H1 (cell line): ENCODE results near the gene TUBAL3. TPM values are rescaled to one million over a fixed set of nuclear protein-coding genes. Genes with fewer than 3 reads are reported as not detected.

Experiments used
- CTCF ChIA-PET: fragments of 300-600 bp; sonication (Branson Sonifier 250); formaldehyde crosslinking; loops from one replicate; lab custom pipeline; 2021; ENCODE audit not compliant: partially characterized antibody; lab: Charles Lee
- POLR2A ChIA-PET: fragments of 300-600 bp; sonication (Branson Sonifier 250); formaldehyde crosslinking; loops from one replicate; lab custom pipeline; 2021; ENCODE audit warnings: inconsistent platforms; ENCODE audit not compliant: partially characterized antibody; lab: Charles Lee
- DNase-seq, 2 experiments: peaks; one replicate each; pipeline versions ENCODE4 v3.0.0 to v3.0.0-alpha.2; 2010 to 2022; ENCODE audit warnings: low spot score in 2 of 2, low read depth in 1 of 2, mixed read lengths in 1 of 2
- FAIRE-seq: peaks from 2 replicates; lab custom pipeline; 2011; peaks lifted over from hg19 to GRCh38; lab: Jason Lieb, UNC
- H2AFZ ChIP-seq: 2 replicates; pipeline ENCODE4 v1.8.1; 2012; ENCODE audit warnings: low read length, inconsistent platforms
- H2AK5ac ChIP-seq: 2 replicates; pipeline ENCODE4 v1.6.1; 2013; ENCODE audit warnings: low read depth, low read length
- H2BK120ac ChIP-seq: replicated peaks from 2 replicates; pipeline ENCODE3; 2013; ENCODE audit warnings: low read depth, low read length, inconsistent platforms
- H2BK12ac ChIP-seq: 2 replicates; pipeline ENCODE4 v1.6.1; 2013; ENCODE audit warnings: low read depth, low read length
- H2BK15ac ChIP-seq: 2 replicates; pipeline ENCODE4 v1.6.1; 2013; ENCODE audit warnings: low read length
- H2BK20ac ChIP-seq: 2 replicates; pipeline ENCODE4 v1.6.1; 2013; ENCODE audit warnings: low read length
- H2BK5ac ChIP-seq: 2 replicates; pipeline ENCODE4 v1.6.1; 2013; ENCODE audit warnings: low read depth, low read length
- H3K14ac ChIP-seq: 2 replicates; pipeline ENCODE4 v1.6.1; 2013; ENCODE audit warnings: inconsistent platforms; ENCODE audit not compliant: insufficient read length
- H3K18ac ChIP-seq: 2 replicates; pipeline ENCODE4 v1.6.1; 2013; ENCODE audit warnings: low read length; ENCODE audit errors: extremely low read depth
- H3K23ac ChIP-seq: 2 replicates; pipeline ENCODE4 v1.6.1; 2013; ENCODE audit warnings: inconsistent platforms; ENCODE audit not compliant: insufficient read length
- H3K23me2 ChIP-seq: 2 replicates; pipeline ENCODE4 v1.6.1; 2013; ENCODE audit warnings: low read depth, low read length
- H3K27ac ChIP-seq: 2 replicates; pipeline ENCODE4 v1.6.1; 2011; ENCODE audit warnings: low read depth, low read length, inconsistent platforms
- H3K27me3 ChIP-seq, 4 experiments: replicated peaks in 1 of 4; 1 replicate in 1 of 4; 2 replicates in 3 of 4; pipeline versions ENCODE4 v1.6.1 to v1.8.1; 2011 to 2013; ENCODE audit warnings: low read length in 3 of 4, mild to moderate bottlenecking in 3 of 4, inconsistent platforms in 2 of 4, mixed read lengths in 2 of 4, moderate library complexity in 1 of 4; ENCODE audit not compliant: control insufficient read depth in 3 of 4, insufficient read depth in 3 of 4; ENCODE audit errors: extremely low read depth in 1 of 4
- H3K36me3 ChIP-seq, 4 experiments: 2 replicates each; pipeline versions ENCODE4 v1.6.1 to v1.8.1; 2011 to 2013; ENCODE audit warnings: mild to moderate bottlenecking in 4 of 4, low read length in 3 of 4, moderate library complexity in 2 of 4, control low read depth in 1 of 4, inconsistent platforms in 1 of 4; ENCODE audit not compliant: insufficient read depth in 4 of 4, control insufficient read depth in 2 of 4
- H3K4ac ChIP-seq: replicated peaks from 2 replicates; pipeline ENCODE3; 2013; ENCODE audit warnings: low read length, low read depth, mixed read lengths, inconsistent platforms; ENCODE audit not compliant: insufficient read length
- H3K4me1 ChIP-seq, 4 experiments: replicated peaks in 1 of 4; 1 replicate in 1 of 4; 2 replicates in 3 of 4; pipeline versions ENCODE4 v1.6.1 to v1.8.1; 2011 to 2013; ENCODE audit warnings: low read length in 3 of 4, inconsistent platforms in 2 of 4, mixed read lengths in 1 of 4; ENCODE audit not compliant: insufficient read depth in 4 of 4, control insufficient read depth in 3 of 4
- H3K4me2 ChIP-seq, 2 experiments: 2 replicates each; pipeline versions ENCODE4 v1.6.1 to v1.8.1; 2011 to 2013; ENCODE audit warnings: low read depth in 2 of 2, low read length in 2 of 2, control low read depth in 1 of 2, inconsistent platforms in 1 of 2, mild to moderate bottlenecking in 1 of 2; ENCODE audit not compliant: insufficient read depth in 1 of 2
- H3K4me3 ChIP-seq, 4 experiments: fragments of 200-600, 300-600 bp in 1 of 4; sonication (generic), shearing (Covaris generic), sonication (Bioruptor Twin) in 1 of 4; 2 replicates each; pipeline versions ENCODE4 v1.5.1 to v1.8.1; 2011 to 2016; ENCODE audit warnings: low read length in 4 of 4, low read depth in 3 of 4, control low read depth in 2 of 4, inconsistent platforms in 2 of 4, mild to moderate bottlenecking in 2 of 4, mixed read lengths in 1 of 4, moderate library complexity in 1 of 4; ENCODE audit not compliant: insufficient read depth in 2 of 4; ENCODE audit errors: extremely low read depth in 1 of 4
- H3K56ac ChIP-seq: replicated peaks from 2 replicates; pipeline ENCODE3; 2013; ENCODE audit warnings: low read depth, mild to moderate bottlenecking, mixed read lengths, low read length, inconsistent platforms; ENCODE audit not compliant: insufficient read length
- H3K79me1 ChIP-seq: 2 replicates; pipeline ENCODE4 v1.6.1; 2013; ENCODE audit warnings: low read depth, low read length, control low read depth
- H3K79me2 ChIP-seq, 2 experiments: 2 replicates each; pipeline versions ENCODE4 v1.6.1 to v1.8.1; 2012 to 2013; ENCODE audit warnings: low read length in 2 of 2, mild to moderate bottlenecking in 2 of 2, inconsistent platforms in 1 of 2; ENCODE audit not compliant: insufficient read depth in 2 of 2, control insufficient read depth in 1 of 2
- H3K9ac ChIP-seq, 4 experiments: replicated peaks in 1 of 4; 1 replicate in 1 of 4; 2 replicates in 3 of 4; pipeline versions ENCODE4 v1.6.1 to v1.8.1; 2011 to 2013; ENCODE audit warnings: low read depth in 3 of 4, low read length in 3 of 4, control low read depth in 2 of 4, mild to moderate bottlenecking in 2 of 4, moderate library complexity in 2 of 4, inconsistent platforms in 1 of 4; ENCODE audit errors: extremely low read depth in 1 of 4
- H3K9me3 ChIP-seq, 2 experiments: 2 replicates each; pipeline versions ENCODE4 v1.6.1 to v1.8.1; 2012 to 2013; ENCODE audit warnings: mild to moderate bottlenecking in 2 of 2, moderate library complexity in 2 of 2, control low read depth in 1 of 2, inconsistent platforms in 1 of 2, low read depth in 1 of 2, low read length in 1 of 2, mixed read lengths in 1 of 2; ENCODE audit not compliant: insufficient read depth in 2 of 2
- H4K20me1 ChIP-seq, 2 experiments: replicated peaks in 1 of 2; 2 replicates each; pipeline versions ENCODE3 to v1.8.1; 2011 to 2013; ENCODE audit warnings: inconsistent platforms in 2 of 2, low read length in 2 of 2, mild to moderate bottlenecking in 1 of 2; ENCODE audit not compliant: insufficient read depth in 2 of 2, control insufficient read depth in 1 of 2
- H4K5ac ChIP-seq: 2 replicates; pipeline ENCODE4 v1.6.1; 2013; ENCODE audit warnings: low read length, low read depth, mixed read lengths, inconsistent platforms; ENCODE audit not compliant: insufficient read length
- H4K8ac ChIP-seq: 2 replicates; pipeline ENCODE4 v1.8.0; 2013; ENCODE audit warnings: mild to moderate bottlenecking, moderate library complexity, low read length, inconsistent platforms; ENCODE audit not compliant: insufficient read depth; ENCODE audit errors: extremely low read depth
- H4K91ac ChIP-seq: replicated peaks from 2 replicates; pipeline ENCODE3; 2013; ENCODE audit warnings: low read length, mixed read lengths, inconsistent platforms; ENCODE audit not compliant: insufficient read length
- ATF3 ChIP-seq: IDR thresholded peaks from 2 replicates; pipeline ENCODE4 v1.6.1; 2011; ENCODE audit warnings: low read depth, mild to moderate bottlenecking, low read length; ENCODE audit not compliant: insufficient read depth
- CBX5 ChIP-seq: fragments of 300-800, 300-1000 bp; sonication (generic); IDR thresholded peaks from 2 replicates; pipeline ENCODE4 v1.7.1; 2016; ENCODE audit warnings: antibody characterized with exemption, low read length, low read depth
- E2F6 ChIP-seq: IDR thresholded peaks from 2 replicates; pipeline ENCODE4 v1.6.1; 2012; ENCODE audit warnings: inconsistent platforms
- GABPA ChIP-seq: IDR thresholded peaks from 2 replicates; pipeline ENCODE4 v1.6.1; 2011; ENCODE audit warnings: mild to moderate bottlenecking, low read length, moderate library complexity, borderline replicate concordance; ENCODE audit not compliant: insufficient read depth
- HDAC2 ChIP-seq, 2 experiments: fragments of 300-600 bp in 1 of 2; sonication (generic) in 1 of 2; IDR thresholded peaks; 2 replicates each; pipeline ENCODE4 v1.6.1; 2011 to 2012; ENCODE audit warnings: low read depth in 2 of 2, low read length in 2 of 2, mild to moderate bottlenecking in 2 of 2, moderate library complexity in 2 of 2, borderline replicate concordance in 1 of 2, inconsistent platforms in 1 of 2
- HDAC6 ChIP-seq: IDR thresholded peaks from one replicate; pipeline ENCODE4 v1.7.1; 2012; ENCODE audit warnings: low read depth, mild to moderate bottlenecking, inconsistent platforms, low read length, moderate library complexity
- KDM5A ChIP-seq: fragments of 200-600 bp; IDR thresholded peaks from 2 replicates; pipeline ENCODE4 v1.7.1; 2012; ENCODE audit warnings: mild to moderate bottlenecking, low read length, inconsistent platforms, mixed read lengths
- RFX5 ChIP-seq: IDR thresholded peaks from 2 replicates; pipeline ENCODE4 v1.6.1; 2011; ENCODE audit warnings: low read depth, low read length, improper control_type of control experiment, borderline replicate concordance
- TAF1 ChIP-seq: IDR thresholded peaks from 2 replicates; pipeline ENCODE4 v1.6.1; 2011; ENCODE audit warnings: mild to moderate bottlenecking, low read depth, low read length
- WGBS, 2 experiments: shearing (Covaris generic) in 1 of 2; methylation state at CpG; one replicate each; pipeline versions ENCODE4 v1.1.6 to v1.1.7; 2013 to 2015; ENCODE audit warnings: low lambda C conversion rate in 2 of 2, mixed read lengths in 2 of 2, inconsistent platforms in 1 of 2, low coverage in 1 of 2, missing lambda C conversion rate in 1 of 2; ENCODE audit not compliant: insufficient replicate concordance in 2 of 2, insufficient coverage in 1 of 2, insufficient read length in 1 of 2; ENCODE audit errors: extremely low coverage in 1 of 2, missing lambda C conversion rate in 1 of 2; 5-methylcytosine and 5-hydroxymethylcytosine counted together
- polyA plus RNA-seq, 7 experiments: library from polyadenylated mRNA; depleted of rRNA in 3 of 7; stranded (reverse) in 5 of 7; unstranded in 2 of 7; fragments of >200 nt in 5 of 7; fragments of 200-250 nt in 2 of 7; gene quantifications; 1 replicate in 5 of 7; 2 replicates in 1 of 7; 4 replicates in 1 of 7; pipeline versions ENCODE4 v1.2.1 to v1.2.3, GENCODE V29; 2011 to 2013; ENCODE audit warnings: missing spikeins in 2 of 7, mixed read lengths in 2 of 7
- total RNA-seq: library from RNA; stranded (reverse); fragmentation: NEBNext Ultra II Directional; extraction: Animal tissue kit (Norgen Biotek cat#: 25700); gene quantifications from 2 replicates; pipeline ENCODE4 v1.2.1, GENCODE V29; 2021

The TUBAL3 gene
- total and polyA plus RNA-seq, 2 of the 8 experiments (the other 6 are each of a cell fraction or from before 2014, with no cell fraction given), result 0.17 TPM; not detected in 1

GRCh38 chr10:5349362-5349761 is 55.3 kb downstream of the TUBAL3 start:
- no peaks in the 10 kb centered on the region for H3K4me1 ChIP-seq
- no peak for FAIRE-seq
- H3K36me3 ChIP-seq, result no peaks in the 10 kb centered on the region
- H2BK20ac ChIP-seq, result no peak overlapping the region
- H3K79me2 ChIP-seq, result no peaks in the 10 kb centered on the region
- H3K79me1 ChIP-seq, result no peaks in the 10 kb centered on the region
- no peaks in the 10 kb centered on the region for H4K20me1 ChIP-seq
- no peaks in the 10 kb centered on the region for H3K23me2 ChIP-seq
- DNase-seq, result no peak
- no peak overlapping the region for H2BK15ac ChIP-seq
- no peak overlapping the region for H2AK5ac ChIP-seq
- ChIA-PET CTCF (interaction anchor here (1.4 kb wide), 1 partner anchor 535 kb away, joined by 4 read pairs; no protein-coding TSS in a partner anchor), POLR2A (no interaction called here)
- H3K4me3 ChIP-seq, result no peak overlapping the region
- H4K5ac ChIP-seq, result no peak overlapping the region
- no peak overlapping the region for H3K18ac ChIP-seq
- H3K56ac ChIP-seq, result no peak overlapping the region
- no peak overlapping the region for H4K91ac ChIP-seq
- no peak overlapping the region for H2BK12ac ChIP-seq
- H3K14ac ChIP-seq, result no peak overlapping the region
- no peak overlapping the region for H2BK120ac ChIP-seq
- no peak overlapping the region for H3K4me2 ChIP-seq
- no peak for TF ChIP-seq KDM5A
- TF ChIP-seq HDAC6, result no peak
- TF ChIP-seq ATF3, result no peak
- TF ChIP-seq HDAC2 (IDR thresholded peaks at IDR 0.05; ENCODE audit: borderline replicate concordance in 1 of 2, low read depth in 2 of 2, low read length in 2 of 2), result no peak
- no peak for TF ChIP-seq E2F6
- no peak for TF ChIP-seq TAF1
- no peak for TF ChIP-seq RFX5
- no peak for TF ChIP-seq GABPA
- no peak for TF ChIP-seq CBX5
- no peak overlapping the region for H2BK5ac ChIP-seq
- H3K4ac ChIP-seq, result no peak overlapping the region
- 72% methylated on average over 2 of the region's 2 CpGs; no CpG with 5 or more reads in 1 of the 2 experiments for WGBS, 2 experiments
- no peaks in the 10 kb centered on the region for H3K9me3 ChIP-seq
- no peak overlapping the region for H3K27ac ChIP-seq
- no peaks in the 10 kb centered on the region for H3K27me3 ChIP-seq
- H4K8ac ChIP-seq, result no peak overlapping the region
- H3K9ac ChIP-seq, result no peak overlapping the region
- no peak overlapping the region for H3K23ac ChIP-seq
- no peak overlapping the region for H2AFZ ChIP-seq
